IPS DF 4.7 (cell line): ENCODE measurements around the gene LHFPL2.

Experiments used
- DNase-seq: peaks from one replicate; pipeline ENCODE4 v3.0.0-alpha.2; 2013; ENCODE audit warnings: low spot score; ENCODE audit errors: extremely low read depth

The LHFPL2 gene

GRCh38 chr5:78547183-78547582, 101.4 kb downstream of the LHFPL2 start:
- no peak for DNase-seq

- DNase-seq: no peak
Measured at GRCh38 chr5:78546276-78546996, 102.1 kb downstream of the LHFPL2 start.

GRCh38 chr5:78545406-78545805, 103.2 kb downstream of the LHFPL2 start:
- DNase-seq: no peak

GRCh38 chr5:78544561-78545201, 103.9 kb downstream of the LHFPL2 start:
- DNase-seq: no peak

GRCh38 chr5:78543916-78544315, 104.7 kb downstream of the LHFPL2 start:
- no peak for DNase-seq

- DNase-seq: no peak
Measured at GRCh38 chr5:78543292-78543691, 105.3 kb downstream of the LHFPL2 start.

GRCh38 chr5:78542321-78542840, 106.2 kb downstream of the LHFPL2 start:
- no peak for DNase-seq

- DNase-seq: no peak
Measured at GRCh38 chr5:78541086-78541654, 107.4 kb downstream of the LHFPL2 start.

- DNase-seq: no peak
Measured at GRCh38 chr5:78540335-78541085, 108.1 kb downstream of the LHFPL2 start.

- no peak for DNase-seq
Measured at GRCh38 chr5:78538240-78538850, 110.2 kb downstream of the LHFPL2 start.

GRCh38 chr5:78537821-78538220, 110.8 kb downstream of the LHFPL2 start:
- no peak for DNase-seq

- no peak for DNase-seq
Measured at GRCh38 chr5:78537411-78537810, 111.2 kb downstream of the LHFPL2 start.

GRCh38 chr5:78536661-78537196, 111.8 kb downstream of the LHFPL2 start:
- DNase-seq: no peak

GRCh38 chr5:78534905-78535200, 113.7 kb downstream of the LHFPL2 start:
- no peak for DNase-seq

- DNase-seq: no peak
Measured at GRCh38 chr5:78534148-78534904, 114.2 kb downstream of the LHFPL2 start.

- no peak for DNase-seq
Measured at GRCh38 chr5:78533356-78533755, 115.2 kb downstream of the LHFPL2 start.

- DNase-seq: no peak
Measured at GRCh38 chr5:78530342-78531096, 118.1 kb downstream of the LHFPL2 start.

- no peak for DNase-seq
Measured at GRCh38 chr5:78527925-78528324, 120.6 kb downstream of the LHFPL2 start.

GRCh38 chr5:78527054-78527859, 121.3 kb downstream of the LHFPL2 start:
- no peak for DNase-seq
